ENCODE data around the gene ZBTB7C.

GRCh38 chr18:48300463-48300961 is 108.7 kb downstream of the ZBTB7C start:
- TF ChIP-seq EZH2 (IDR thresholded peaks at IDR 0.05): no peak
- TF ChIP-seq, protein P1, sequence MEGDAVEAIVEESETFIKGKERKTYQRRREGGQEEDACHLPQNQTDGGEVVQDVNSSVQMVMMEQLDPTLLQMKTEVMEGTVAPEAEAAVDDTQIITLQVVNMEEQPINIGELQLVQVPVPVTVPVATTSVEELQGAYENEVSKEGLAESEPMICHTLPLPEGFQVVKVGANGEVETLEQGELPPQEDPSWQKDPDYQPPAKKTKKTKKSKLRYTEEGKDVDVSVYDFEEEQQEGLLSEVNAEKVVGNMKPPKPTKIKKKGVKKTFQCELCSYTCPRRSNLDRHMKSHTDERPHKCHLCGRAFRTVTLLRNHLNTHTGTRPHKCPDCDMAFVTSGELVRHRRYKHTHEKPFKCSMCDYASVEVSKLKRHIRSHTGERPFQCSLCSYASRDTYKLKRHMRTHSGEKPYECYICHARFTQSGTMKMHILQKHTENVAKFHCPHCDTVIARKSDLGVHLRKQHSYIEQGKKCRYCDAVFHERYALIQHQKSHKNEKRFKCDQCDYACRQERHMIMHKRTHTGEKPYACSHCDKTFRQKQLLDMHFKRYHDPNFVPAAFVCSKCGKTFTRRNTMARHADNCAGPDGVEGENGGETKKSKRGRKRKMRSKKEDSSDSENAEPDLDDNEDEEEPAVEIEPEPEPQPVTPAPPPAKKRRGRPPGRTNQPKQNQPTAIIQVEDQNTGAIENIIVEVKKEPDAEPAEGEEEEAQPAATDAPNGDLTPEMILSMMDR (IDR thresholded peaks at IDR 0.05): no peak
